ENCODE data around the gene MLPH.

- TF ChIP-seq EZH2 (IDR thresholded peaks at IDR 0.05; ENCODE audit: insufficient read depth, poor library complexity, severe bottlenecking) (no peak), EZH2phosphoT487 (IDR thresholded peaks at IDR 0.05; ENCODE audit: insufficient read depth, low read depth) (no peak)
Observed at GRCh38 chr2:237570776-237571335, 83.8 kb downstream of the MLPH start.

All from GM23248 (cell line).